ENCODE data around the gene WBP2NL. TPM values are rescaled to one million over a fixed set of nuclear protein-coding genes. Genes with fewer than 3 reads are reported as not detected.

The WBP2NL gene
- total RNA-seq, 1 experiment from 2014 or later, result 0.22 TPM

GRCh38 chr22:42039271-42039670, 40.7 kb downstream of the WBP2NL start:
- peaks cover 27 to 29% of the 10 kb centered on the region in 2 experiments for H3K9me3 Mint-ChIP-seq
- no peak overlapping the region for H4K91ac ChIP-seq (ENCODE audit: insufficient read length, low read depth, low read length)
- no peaks in the 10 kb centered on the region for H3K79me2 ChIP-seq (ENCODE audit: insufficient read depth, low read length)
- H3K27ac ChIP-seq (ENCODE audit: insufficient read length, low read depth, low read length), result no peak overlapping the region
- H4K20me1 ChIP-seq (ENCODE audit: control insufficient read depth, insufficient read depth, insufficient read length), result no peaks in the 10 kb centered on the region
- H2AFZ ChIP-seq (ENCODE audit: low read length), result no peak overlapping the region
- H4K8ac ChIP-seq (replicated peaks; ENCODE audit: insufficient read length, low read depth, low read length), result no peak overlapping the region
- H3K9ac ChIP-seq (ENCODE audit: extremely low read depth, insufficient read length, low read length), result no peak overlapping the region
- TF ChIP-seq CTCF (conservative IDR thresholded peaks at IDR 0.05), result no peak
- H4K5ac ChIP-seq (ENCODE audit: insufficient read length, low read depth, low read length), result no peak overlapping the region
- H2BK15ac ChIP-seq (ENCODE audit: low read depth, low read length), result no peak overlapping the region
- no peak overlapping the region for H2AK5ac ChIP-seq (ENCODE audit: insufficient read length, low read length)
- no peaks in the 10 kb centered on the region for H3K4me1 Mint-ChIP-seq
- H3K9me3 ChIP-seq (ENCODE audit: control insufficient read depth, low read depth, low read length), result no peaks in the 10 kb centered on the region
- H2BK20ac ChIP-seq (ENCODE audit: low read depth, low read length, poor library complexity, severe bottlenecking), result no peak overlapping the region
- no peak overlapping the region for H2BK120ac ChIP-seq (ENCODE audit: low read depth, low read length, poor library complexity, severe bottlenecking)
- H2BK12ac ChIP-seq (ENCODE audit: insufficient read length, low read depth, low read length), result no peak overlapping the region
- H3K27ac Mint-ChIP-seq, result no peak overlapping the region
- no peak overlapping the region for H3K4me3 Mint-ChIP-seq
- H3K4me2 ChIP-seq (ENCODE audit: insufficient read depth, insufficient read length, low read length), result no peak overlapping the region
- WGBS (ENCODE audit: extremely low coverage, insufficient read length, low lambda C conversion rate), result no CpG with 5 or more reads among the region's 5 CpGs
- H3T11ph ChIP-seq (ENCODE audit: low read length), result no peak overlapping the region
- DNase-seq, result no peak
- H3K18ac ChIP-seq (ENCODE audit: insufficient read length, low read depth, low read length), result no peak overlapping the region
- no peaks in the 10 kb centered on the region for H3K79me1 ChIP-seq (ENCODE audit: insufficient read depth, low read depth, low read length, poor library complexity, severe bottlenecking)
- peaks cover 3 to 4% (median 4%) of the 10 kb centered on the region in 3 experiments; a peak in 6 of 7 replicates for H3K36me3 Mint-ChIP-seq (ENCODE audit: insufficient read depth in 1 of 3, low read depth in 3 of 3)
- no peaks in the 10 kb centered on the region for H3K27me3 ChIP-seq (ENCODE audit: insufficient read depth, low read length)
- peaks cover 34% of the 10 kb centered on the region for H3K27me3 Mint-ChIP-seq (ENCODE audit: low read depth)
- H3K56ac ChIP-seq (ENCODE audit: insufficient read length, low read depth, low read length), result no peak overlapping the region
- H3K4ac ChIP-seq (ENCODE audit: low read depth, low read length), result no peak overlapping the region
- no peak overlapping the region for H2BK5ac ChIP-seq (ENCODE audit: insufficient read length, low read length)
- H3K14ac ChIP-seq (ENCODE audit: insufficient read depth, low read length), result no peak overlapping the region
- no peak overlapping the region for H3K23ac ChIP-seq (ENCODE audit: insufficient read length, low read depth, low read length)
- no peaks in the 10 kb centered on the region for H3K4me1 ChIP-seq (ENCODE audit: insufficient read depth, low read length)
- H3K23me2 ChIP-seq (ENCODE audit: insufficient read length, low read depth, low read length, poor library complexity, severe bottlenecking), result no peaks in the 10 kb centered on the region
